NCI-H460 (cell line): ENCODE results near the gene MAFG. TPM values are rescaled to one million over a fixed set of nuclear protein-coding genes. Genes with fewer than 3 reads are reported as not detected.
"Not testable (repeated sequence)": the region's sequence is repeated elsewhere in the genome, so short reads cannot be mapped to it uniquely, and the experiment has no call there.

Source experiments
- DNase-seq: peaks from one replicate; pipeline ENCODE4 v3.0.0-alpha.2; 2016; ENCODE audit warnings: low read depth; ENCODE audit errors: extremely low read depth
- total RNA-seq: library from RNA; depleted of rRNA; stranded (reverse); fragments of >200 nt; shearing (Covaris generic); gene quantifications from 2 replicates; pipeline ENCODE4 v1.2.3, GENCODE V29; 2014

MAFG gene
- total RNA-seq, 1 experiment from 2014 or later: 64.3 TPM

GRCh38 chr17:81925860-81926450, 1.6 kb downstream of the MAFG start:
- no peak for DNase-seq

GRCh38 chr17:81924557-81925532, 2.7 kb downstream of the MAFG start:
- DNase-seq: no peak

DNA sequence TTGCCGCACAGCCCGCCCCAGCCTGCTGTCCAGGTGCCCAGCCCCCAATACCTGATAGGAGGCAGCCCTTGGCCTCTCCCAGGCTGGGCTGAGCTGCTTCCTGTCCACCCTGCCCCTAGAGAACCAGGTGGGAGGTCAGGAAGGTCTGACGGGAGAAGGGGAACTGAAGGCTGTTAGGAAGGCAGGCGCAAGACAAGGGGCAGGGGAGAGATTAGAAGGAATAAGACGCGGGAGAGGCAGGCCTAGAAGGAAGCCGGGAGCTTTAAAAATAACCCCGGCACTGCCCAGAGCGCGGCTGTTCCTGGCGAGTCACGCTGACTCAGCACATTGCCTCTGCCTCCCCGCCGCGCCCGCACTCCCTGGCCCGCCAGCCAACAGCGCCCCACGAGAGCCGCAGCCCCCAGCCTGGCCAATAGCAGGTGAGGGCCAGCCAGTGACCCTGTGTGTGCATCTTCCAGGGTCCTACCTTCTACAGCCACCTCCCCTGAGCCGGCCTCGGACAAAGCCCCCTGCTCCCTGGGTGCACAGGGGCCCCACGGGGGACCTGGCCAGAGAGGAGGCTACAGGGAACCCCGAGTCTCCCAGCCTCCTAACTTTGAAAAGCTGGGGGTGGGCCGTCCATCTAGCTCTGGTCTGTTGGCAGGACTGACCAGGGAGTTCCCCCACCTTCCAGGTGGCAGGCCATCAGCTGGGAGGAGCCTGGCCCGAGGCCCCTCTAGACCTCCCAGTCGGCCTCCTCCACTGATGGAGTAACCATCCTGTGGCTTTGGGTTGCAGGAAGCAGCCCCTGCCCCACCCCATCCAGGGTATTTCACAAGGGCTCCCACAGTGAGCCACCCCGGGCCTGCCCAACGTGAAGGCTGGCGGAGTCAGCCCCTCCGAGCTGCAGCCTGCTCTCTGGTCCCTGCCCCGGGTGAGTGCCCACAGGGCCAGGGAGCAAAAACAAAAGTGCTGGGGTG, 4.0 kb downstream of the MAFG start:
- DNase-seq: peak; percentile 69

DNA sequence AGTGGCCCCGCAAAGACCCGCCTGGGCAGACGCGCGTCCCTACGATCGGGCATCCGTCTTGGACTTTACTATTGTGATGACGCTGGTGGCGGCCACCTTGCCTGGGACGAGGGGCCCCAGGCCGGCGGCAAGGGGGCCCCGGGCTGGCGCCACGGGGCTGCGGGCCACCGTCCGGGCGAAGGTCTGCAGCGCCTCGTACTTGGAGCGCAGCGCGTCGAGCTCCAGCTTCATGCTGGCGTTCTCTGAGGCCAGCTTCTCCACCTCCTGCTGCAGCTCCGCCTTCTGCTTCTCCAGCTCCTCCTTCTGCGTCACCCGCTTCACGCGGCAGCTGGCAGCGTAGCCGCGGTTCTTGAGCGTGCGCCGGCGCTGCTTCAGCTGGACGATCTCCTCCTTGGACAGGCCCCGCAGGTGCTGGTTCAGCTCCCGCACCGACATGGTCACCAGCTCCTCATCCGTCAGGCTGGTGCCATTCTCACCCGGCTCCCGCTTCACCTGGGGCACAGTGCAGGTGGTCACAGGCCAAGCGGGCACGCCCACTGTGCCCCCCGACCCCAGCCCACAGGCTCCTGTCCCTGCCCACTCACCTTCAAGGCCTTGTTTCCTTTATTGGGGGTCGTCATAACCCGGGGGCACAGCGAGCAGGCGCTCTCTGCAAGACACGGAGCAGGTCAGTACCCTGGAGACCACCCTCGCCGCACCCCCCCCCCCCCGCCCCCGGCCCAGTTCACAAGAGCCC, 4.8 kb downstream of the MAFG start:
- DNase-seq: peak; percentile 76

DNA sequence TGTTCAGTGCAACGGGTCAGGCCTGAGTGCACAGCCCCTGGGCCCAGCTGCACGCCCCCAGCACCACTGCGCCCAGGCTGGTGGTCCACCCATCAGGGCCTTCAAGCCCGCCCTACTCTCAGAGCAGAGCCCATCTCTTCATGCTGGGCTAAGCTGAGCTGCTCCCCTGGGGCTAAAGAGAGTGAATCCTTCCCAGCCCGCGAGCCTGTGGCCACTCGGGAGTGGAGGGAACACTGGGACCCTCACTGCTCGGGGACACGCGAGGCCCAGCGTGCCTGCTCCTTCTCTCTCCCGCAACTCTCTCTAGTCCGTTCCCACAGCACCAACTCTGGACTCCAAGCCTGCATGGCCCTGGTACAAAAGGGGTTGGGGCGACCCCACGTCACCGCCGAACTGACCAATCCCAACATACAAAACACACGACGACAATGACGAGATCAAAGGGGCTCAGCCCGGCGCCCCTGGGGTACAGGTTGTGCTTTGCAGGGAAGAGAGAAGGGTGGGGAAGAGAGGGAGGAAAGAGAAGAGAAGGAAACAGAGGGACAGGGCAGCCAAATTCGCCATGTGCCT, 5.5 kb downstream of the MAFG start:
- DNase-seq: no peak

- DNase-seq: no peak
Measured at GRCh38 chr17:81921537-81921862, 6.0 kb downstream of the MAFG start.

DNA sequence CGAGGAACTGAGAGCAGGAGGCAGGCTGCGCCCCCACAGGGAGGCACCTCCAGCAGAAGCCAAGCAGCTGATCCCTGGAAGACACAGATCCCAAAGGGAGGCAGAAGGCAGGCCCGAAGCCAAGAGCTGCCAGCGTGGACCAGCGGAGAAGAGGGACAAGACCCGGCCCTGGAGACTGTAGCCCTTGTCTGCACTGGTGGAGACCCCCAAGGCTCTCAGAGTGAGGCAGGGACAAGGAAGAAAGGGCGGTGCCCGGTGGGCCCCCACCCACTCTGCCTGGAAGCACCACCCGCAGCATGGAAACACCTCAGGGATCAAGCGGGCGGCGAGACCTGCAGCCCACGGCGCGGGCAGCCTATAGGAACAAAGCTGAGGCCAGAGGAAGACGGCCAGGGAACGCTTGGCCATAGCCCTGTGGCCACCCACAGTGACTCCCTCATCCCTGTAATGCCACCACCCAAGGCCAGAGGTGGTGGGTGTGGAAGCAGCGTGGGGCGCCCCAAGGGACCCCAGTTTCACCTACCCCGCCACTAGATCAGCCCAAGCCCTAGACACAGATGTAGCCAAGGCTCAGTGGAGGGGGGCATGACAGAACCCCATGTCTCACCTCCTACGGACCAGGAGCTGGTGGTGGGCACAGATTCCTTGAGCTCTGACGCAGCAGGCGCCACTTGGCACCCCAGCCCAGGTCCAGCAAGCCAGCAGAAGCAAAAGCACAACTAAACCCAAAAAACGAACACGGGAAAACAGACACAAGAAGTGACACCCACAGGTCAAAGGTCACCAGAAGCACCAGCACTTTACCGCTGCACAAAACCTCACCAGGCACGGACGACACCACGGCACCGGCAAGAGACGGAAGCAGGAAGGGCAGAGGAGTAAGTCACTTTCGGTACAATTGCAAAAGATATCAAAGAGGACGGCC, 6.7 kb downstream of the MAFG start:
- DNase-seq: no peak

GRCh38 chr17:81918832-81919545, 8.5 kb downstream of the MAFG start:
- DNase-seq: no peak

GRCh38 chr17:81918333-81918669, 9.2 kb downstream of the MAFG start:
- not testable (repeated sequence) for DNase-seq

GRCh38 chr17:81917565-81918332, 9.8 kb downstream of the MAFG start, which contains the start of gene SIRT7:
SIRT7 (minus strand) TSS chr17:81918176; CDS start chr17:81918131, 45 bp downstream.
- peak; percentile 72 for DNase-seq

DNA sequence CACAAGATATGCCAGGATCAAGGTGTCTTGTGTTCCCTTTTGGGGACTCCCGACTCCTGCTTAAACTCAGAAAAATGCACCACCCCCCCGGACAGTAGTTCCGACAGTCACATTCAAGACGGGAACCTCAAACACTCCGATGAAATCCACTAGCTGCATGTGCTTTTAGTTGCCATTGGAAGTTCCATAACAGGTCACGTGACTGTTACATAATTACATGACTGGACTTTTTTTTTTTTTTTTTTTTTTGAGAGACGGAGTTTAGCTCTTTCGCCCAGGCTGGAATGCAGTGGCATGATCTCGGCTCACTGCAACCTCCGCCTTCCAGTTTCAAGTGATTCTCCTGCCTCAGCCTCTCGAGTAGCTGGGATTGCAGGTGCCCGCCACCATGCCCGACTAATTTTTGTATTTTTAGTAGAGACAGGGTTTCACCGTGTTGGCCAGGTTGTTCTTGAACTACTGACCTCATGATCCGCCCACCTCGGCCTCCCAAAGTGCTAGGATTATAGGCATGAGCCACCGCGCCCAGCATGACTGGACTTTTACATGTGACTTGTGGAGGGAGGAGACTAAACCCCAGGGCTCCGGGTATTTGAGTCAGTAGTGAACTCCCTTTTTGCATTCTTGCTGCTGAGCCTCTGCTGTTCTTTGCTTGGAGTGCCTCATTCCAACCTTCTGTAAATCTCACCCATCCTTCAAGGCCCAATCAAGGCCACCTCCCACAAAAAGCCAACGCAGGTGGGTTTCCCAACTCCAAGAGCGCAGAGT, 11.1 kb downstream of the MAFG start:
- no peak for DNase-seq

DNA sequence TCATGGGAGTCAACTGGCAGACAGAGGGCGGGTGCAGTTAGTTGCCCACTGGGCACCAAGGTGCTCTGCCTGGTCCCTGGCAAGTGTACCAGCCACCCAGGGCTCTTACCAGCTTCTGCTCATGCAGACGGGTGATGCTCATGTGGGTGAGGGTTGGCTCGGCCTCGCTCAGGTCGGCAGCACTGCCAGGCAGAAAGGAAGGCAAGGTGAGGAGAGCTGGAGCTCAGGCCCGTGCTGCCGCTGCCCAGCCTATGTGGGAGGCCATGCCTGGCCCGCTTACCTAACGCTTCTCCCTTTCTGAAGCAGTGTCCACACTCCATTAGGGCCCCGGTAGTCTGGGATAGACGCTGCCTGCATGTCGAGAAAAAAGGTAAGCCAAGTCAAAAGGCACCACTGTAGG, 12.2 kb downstream of the MAFG start:
- no peak for DNase-seq

GRCh38 chr17:81914103-81914850, 13.3 kb downstream of the MAFG start:
- DNase-seq: no peak

- DNase-seq: no peak
Measured at GRCh38 chr17:81913394-81914102, 14.0 kb downstream of the MAFG start.
